ENCODE measurements around the gene ERFL. TPM values are rescaled to one million over a fixed set of nuclear protein-coding genes. Genes with fewer than 3 reads are reported as not detected.

Gene ERFL
- total and polyA plus RNA-seq, 2 experiments from 2014 or later = 0.69 TPM; not detected in 1

GRCh38 chr19:41905273-41906002, 22.8 kb downstream of the ERFL start:
- H3K27me3 ChIP-seq (ENCODE audit: insufficient read depth) = peaks cover 18% of the 10 kb centered on the region
- Mint-ChIP-seq H3K27me3 (ENCODE audit: insufficient read depth, low read depth, poor library complexity) (peaks cover 19% of the 10 kb centered on the region), H3K27ac (no peak overlapping the region), H3K36me3 (ENCODE audit: low read depth) (peaks cover 44% of the 10 kb centered on the region), H3K4me1 (peaks cover 12% of the 10 kb centered on the region), H3K9me3 (no peaks in the 10 kb centered on the region; the same call in 2 of the 3 replicates), H3K4me3 (no peak overlapping the region; the same call in 2 of the 3 replicates)
- peaks cover 3% of the 10 kb centered on the region; the same call in 1 of the 2 replicates for H3K36me3 ChIP-seq (ENCODE audit: insufficient read depth)
- DNase-seq (ENCODE audit: low spot score) (no peak), ATAC-seq (no peak)
- H3K4me1 ChIP-seq (ENCODE audit: insufficient read depth) = no peaks in the 10 kb centered on the region; the same call in 1 of the 2 replicates
- H3K9me2 ChIP-seq (ENCODE audit: insufficient read depth) = no peaks in the 10 kb centered on the region
- no peak overlapping the region for H3K4me3 ChIP-seq
- no peak overlapping the region for H2AFZ ChIP-seq
- no peak overlapping the region for H3K4me2 ChIP-seq
- H3F3A ChIP-seq (replicated peaks; ENCODE audit: low read depth) = no peaks in the 10 kb centered on the region
- H4K20me1 ChIP-seq (replicated peaks; ENCODE audit: insufficient read depth) = no peaks in the 10 kb centered on the region; the same call in 1 of the 2 replicates
- TF ChIP-seq POLR2AphosphoS5 (IDR thresholded peaks at IDR 0.05; ENCODE audit: low read depth) (no peak), CTCF (conservative IDR thresholded peaks at IDR 0.05; ENCODE audit: low read depth in 2 of 2) (no peak), REST (IDR thresholded peaks at IDR 0.05; ENCODE audit: unreplicated experiment) (no peak), EZH2 (IDR thresholded peaks at IDR 0.05; ENCODE audit: low read depth, unreplicated experiment) (no peak), CREB1 (CRISPR knock-in tag; IDR thresholded peaks at IDR 0.05; ENCODE audit: low read depth) (no peak), ZNF114 (CRISPR knock-in tag; IDR thresholded peaks at IDR 0.05) (no peak), JUNB (IDR thresholded peaks at IDR 0.05; ENCODE audit: unreplicated experiment) (no peak), ZNF331 (CRISPR knock-in tag; IDR thresholded peaks at IDR 0.05; ENCODE audit: low read depth) (no peak), ZNF462 (CRISPR knock-in tag; IDR thresholded peaks at IDR 0.05) (no peak), NANOG (IDR thresholded peaks at IDR 0.05; ENCODE audit: borderline replicate concordance) (no peak), EZH2phosphoT487 (IDR thresholded peaks at IDR 0.05; ENCODE audit: unreplicated experiment) (no peak), STAT1 (IDR thresholded peaks at IDR 0.05; ENCODE audit: unreplicated experiment) (no peak), ETS1 (IDR thresholded peaks at IDR 0.05) (no peak)
- H3K79me2 ChIP-seq (replicated peaks; ENCODE audit: insufficient read depth) = no peaks in the 10 kb centered on the region
- no peak overlapping the region for H3K27ac ChIP-seq (ENCODE audit: low read depth)

Measured in GM23338 (cell line).